Measurements from ENCODE around the gene CEP85. TPM values are rescaled to one million over a fixed set of nuclear protein-coding genes. Genes with fewer than 3 reads are reported as not detected.

CEP85 gene, protein sequence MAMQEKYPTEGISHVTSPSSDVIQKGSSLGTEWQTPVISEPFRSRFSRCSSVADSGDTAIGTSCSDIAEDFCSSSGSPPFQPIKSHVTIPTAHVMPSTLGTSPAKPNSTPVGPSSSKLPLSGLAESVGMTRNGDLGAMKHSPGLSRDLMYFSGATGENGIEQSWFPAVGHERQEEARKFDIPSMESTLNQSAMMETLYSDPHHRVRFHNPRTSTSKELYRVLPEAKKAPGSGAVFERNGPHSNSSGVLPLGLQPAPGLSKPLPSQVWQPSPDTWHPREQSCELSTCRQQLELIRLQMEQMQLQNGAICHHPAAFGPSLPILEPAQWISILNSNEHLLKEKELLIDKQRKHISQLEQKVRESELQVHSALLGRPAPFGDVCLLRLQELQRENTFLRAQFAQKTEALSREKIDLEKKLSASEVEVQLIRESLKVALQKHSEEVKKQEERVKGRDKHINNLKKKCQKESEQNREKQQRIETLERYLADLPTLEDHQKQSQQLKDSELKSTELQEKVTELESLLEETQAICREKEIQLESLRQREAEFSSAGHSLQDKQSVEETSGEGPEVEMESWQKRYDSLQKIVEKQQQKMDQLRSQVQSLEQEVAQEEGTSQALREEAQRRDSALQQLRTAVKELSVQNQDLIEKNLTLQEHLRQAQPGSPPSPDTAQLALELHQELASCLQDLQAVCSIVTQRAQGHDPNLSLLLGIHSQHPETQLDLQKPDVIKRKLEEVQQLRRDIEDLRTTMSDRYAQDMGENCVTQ
- polyA plus RNA-seq (2013, experiment 1 of 2; ENCODE audit: insufficient read length): 8.4 TPM
- polyA plus RNA-seq (2013, experiment 2 of 2; ENCODE audit: insufficient read length): 7.8 TPM

DNA sequence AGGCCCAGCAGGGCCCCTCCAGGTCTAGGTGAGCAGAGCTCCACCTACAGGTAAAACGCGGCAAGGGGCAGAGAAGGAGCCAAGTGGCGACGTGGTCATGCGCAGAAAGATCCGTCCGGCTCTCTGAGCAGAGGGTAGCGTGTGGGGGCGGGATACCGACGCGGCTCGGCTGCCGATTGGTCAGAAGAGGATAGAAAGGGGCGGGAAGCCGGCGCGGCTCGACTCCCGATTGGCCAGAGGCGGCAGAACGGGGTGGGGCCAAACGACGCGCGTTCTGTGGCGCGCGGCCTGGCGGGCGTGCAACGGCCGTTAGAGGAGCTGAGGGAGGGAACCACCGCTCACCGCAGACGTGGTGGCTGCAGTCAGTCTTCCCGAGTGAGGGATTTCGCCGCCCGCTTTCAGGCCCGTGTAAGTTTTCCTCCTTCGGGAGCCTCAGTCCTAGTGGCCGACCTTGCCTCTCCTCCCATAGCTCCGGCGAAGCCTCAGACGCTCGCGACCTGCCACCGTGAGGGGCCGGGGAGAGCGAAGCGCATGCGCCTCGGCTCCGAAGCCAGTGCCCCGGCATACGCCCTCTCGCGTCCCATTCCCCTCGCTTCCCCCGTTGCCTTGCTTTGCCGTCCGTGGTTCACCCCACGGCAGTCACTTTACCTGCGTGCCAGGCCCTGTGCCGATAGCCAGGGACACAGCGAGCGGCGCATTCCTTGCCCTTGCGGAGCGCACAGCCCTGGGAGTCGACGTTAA, at the start of gene CEP85:
Gene CEP85 (plus strand): TSS at position 298 of the 741 bp plus-strand sequence. CDS start 5,584 bp downstream, outside the sequence.
- DNase-seq: peak; percentile 97

- no peak for DNase-seq
These were observed 49.1 kb upstream of the CEP85 start for GRCh38 chr1:26184883-26185282.

DNA sequence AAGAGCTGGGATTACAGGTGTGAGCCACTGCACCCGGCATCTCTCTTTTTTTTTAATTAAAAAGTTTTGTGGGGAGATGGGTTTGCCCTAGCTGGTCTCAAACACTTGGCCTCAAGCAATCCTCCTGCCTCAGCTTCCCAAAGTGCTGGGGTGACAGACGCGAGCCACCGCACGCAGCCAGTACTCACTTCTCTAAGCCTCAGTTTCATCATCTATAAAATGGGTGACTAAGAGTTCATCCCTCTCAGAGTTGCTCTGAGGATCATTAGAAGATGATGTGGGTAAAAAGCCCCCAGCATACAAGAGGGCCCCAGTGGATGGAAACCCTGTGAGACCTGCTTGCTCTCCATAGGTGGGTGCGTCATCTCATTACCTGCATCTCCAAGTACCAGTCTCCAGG, 46.1 kb upstream of the CEP85 start:
- DNase-seq: no peak

GRCh38 chr1:26188477-26188876, 45.5 kb upstream of the CEP85 start:
- DNase-seq: no peak

- DNase-seq: no peak
These were observed 44.7 kb upstream of the CEP85 start for GRCh38 chr1:26189331-26189730.

- DNase-seq: no peak
These were observed 44.2 kb upstream of the CEP85 start for GRCh38 chr1:26189751-26190275.

DNA sequence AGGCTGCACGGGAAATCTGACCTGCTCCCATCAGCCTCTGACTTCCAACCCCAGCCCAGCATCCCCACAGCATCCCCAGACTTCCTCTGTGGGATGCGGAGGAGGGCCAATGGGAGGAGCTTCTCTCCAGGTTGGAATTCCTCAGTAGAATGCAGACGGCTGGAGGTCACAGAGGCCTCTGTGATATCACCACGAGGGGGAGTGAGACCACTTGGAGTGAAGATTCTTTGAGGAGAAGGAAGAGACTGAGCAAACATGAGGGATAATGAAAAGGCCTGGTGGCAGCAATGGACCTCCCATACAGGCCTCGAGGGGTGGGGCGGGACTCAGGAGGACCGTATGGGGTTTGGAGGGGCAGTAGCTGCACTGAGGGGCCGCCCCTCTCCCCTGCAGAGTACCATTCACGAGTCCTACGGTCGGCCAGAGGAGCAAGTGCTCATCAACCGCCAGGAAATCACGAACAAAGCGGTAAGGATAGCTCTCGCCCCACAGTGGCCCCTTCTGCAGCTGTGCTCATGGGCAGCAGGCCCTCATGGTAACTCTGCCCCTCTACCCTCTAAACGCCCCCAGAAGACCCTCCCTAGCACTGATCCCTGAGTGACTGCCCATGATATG, 43.5 kb upstream of the CEP85 start, which contains the start of gene CATSPER4:
Gene CATSPER4 (plus strand): TSS at position 230 of the 615 bp plus-strand sequence. CDS start 26 bp downstream, at position 256.
- peak; percentile 39 for DNase-seq

DNA sequence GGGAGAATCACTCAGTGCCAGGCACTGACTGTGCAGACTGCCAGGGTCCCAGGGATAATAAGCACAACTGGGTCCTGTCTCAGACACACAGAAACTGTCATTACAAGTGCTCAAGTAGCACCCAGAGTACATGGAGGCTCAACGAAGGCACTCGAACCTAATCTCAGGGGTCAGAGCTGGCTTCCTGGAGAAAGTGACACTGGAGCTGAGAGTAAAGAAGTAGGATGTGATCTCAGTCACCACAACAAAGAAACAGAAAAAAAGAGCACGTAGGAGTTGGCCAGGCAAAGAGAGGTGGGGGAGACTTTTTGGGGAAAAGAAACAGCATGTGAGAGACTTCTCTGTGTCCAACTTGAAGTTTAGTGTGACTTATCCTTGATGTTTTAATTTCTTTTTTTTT, 42.3 kb upstream of the CEP85 start:
- no peak for DNase-seq

DNA sequence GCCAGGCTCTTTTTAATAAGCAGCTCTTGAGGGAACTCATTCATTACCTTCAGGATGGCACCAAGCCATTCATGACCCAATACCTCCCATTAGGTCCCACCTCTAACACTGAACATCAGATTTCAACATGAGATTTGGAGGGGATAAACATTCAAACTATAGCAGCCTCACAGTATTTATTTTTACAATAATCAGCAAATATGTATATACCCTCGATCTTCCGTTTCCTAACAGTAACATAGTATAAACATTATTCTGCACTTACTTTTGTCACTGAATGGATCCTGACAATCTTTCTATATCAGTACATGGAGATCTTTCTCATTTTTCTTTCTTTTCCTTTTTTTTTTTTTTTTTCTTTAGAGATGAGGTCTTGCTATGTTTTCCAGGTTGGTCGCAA, 38.2 kb upstream of the CEP85 start:
- DNase-seq: no peak

DNA sequence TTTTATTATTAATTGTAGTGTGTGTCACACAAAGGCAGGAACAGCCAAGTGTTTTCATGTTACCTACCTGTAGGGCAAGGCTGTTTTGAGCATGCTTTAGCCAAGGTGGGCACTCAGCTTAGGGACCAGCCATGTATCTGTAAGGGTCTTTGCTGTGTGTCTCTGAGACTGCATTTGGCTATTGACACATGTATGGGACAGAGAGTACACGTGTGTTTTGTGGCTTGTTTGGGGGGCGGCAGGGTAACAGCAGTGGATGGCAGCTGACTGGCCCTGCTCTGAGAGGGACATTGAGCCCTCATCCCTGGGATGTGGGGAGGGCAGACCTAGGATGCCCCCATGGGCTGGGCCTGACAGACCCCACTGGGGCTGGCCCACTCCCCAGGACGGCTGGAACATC, 36.7 kb upstream of the CEP85 start:
- DNase-seq: no peak

- DNase-seq: no peak
These were observed 36.2 kb upstream of the CEP85 start for GRCh38 chr1:26197813-26198212.

DNA sequence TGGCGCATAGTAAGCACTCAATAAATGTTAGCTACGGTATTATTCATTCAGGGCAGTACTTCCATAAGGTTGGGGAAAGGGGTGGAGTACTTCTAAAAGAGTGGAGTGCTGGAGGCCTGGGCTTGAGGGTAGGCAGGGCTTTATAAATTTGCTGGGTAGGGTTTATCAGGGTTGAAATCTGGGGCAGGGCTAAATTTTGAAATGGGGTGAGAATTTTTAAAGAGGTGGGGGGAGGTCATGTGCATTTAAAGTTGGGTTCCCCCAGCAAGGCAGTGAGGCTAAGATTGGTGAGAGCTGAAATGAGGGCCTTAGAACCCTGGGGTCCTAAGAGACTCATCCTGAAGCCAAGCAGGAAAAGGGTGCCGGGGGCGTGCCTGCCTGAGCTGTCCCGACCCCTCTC, 33.6 kb upstream of the CEP85 start:
- DNase-seq: no peak

GRCh38 chr1:26203642-26204318, 30.2 kb upstream of the CEP85 start:
- DNase-seq: no peak

DNA sequence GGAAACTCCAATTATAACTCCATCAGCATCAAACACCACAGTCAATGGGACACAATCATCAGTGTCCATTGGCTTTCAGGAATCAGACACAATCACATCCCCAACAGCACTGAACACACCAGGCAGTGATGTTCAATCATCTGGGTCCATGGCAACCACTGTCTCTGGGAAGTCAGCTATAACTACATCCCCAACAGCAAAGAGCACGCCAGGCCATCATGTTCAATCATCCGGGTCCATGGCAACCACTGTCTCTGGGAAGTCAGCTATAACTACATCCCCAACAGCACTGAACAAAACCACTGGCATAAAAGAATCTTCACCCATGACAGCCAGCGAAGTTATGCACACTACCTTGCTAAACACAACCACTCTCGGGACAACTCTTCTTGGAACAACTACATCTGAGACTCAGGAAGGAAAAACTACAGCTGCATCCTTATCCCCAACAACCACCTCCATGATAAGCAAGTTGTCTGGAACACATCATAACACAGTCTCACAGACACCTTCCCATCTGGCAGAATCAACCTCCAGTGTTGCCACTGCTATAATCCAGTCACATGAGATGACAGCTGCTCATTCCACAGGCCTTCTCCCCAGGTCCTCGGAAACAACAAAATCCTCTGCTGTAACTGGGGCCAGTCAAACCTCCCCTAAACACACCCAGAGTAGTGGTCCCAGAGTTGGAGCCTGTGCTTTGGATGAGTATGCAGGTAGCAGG, 23.7 kb upstream of the CEP85 start:
- DNase-seq: no peak

DNA sequence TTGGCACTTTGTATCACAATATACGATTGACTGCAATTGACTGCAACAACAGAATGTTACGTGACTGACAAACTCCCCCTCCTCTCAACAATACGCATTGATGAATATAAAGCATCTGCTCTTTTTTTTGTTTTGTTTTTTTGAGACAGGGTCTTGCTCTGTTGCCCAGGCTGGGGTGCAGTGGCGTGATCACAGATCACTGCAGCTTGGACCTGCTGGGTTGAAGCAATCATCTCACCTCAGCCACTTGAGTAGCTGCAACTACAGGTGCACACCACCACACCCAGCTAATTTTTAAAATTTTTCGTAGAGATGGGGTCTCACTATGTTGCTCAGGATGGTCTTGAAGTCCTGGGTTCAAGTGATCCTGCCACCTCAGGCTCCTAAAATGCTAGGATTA, 21.3 kb upstream of the CEP85 start:
- no peak for DNase-seq

- no peak for DNase-seq
These were observed 20.6 kb upstream of the CEP85 start for GRCh38 chr1:26213335-26213905.

DNA sequence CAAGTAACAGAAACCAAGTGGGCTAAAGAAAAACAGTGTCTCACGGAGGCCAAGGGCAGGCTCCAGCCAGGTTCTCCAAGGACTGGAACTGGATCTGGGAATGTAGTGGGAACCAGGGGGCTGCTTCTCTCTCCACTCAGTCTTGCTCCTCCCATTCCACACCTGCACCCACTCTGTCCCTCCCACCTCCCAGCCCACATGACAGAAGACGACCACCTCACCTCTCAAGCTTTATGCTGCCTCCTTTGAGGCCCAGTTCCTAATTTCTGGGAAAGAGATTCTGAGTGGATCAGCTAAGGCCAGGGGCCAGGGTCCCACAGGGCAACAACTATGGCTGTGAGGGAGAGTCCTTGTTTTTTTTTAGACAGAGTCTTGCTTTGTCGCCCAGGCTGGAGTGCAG, 18.8 kb upstream of the CEP85 start:
- DNase-seq: no peak

DNA sequence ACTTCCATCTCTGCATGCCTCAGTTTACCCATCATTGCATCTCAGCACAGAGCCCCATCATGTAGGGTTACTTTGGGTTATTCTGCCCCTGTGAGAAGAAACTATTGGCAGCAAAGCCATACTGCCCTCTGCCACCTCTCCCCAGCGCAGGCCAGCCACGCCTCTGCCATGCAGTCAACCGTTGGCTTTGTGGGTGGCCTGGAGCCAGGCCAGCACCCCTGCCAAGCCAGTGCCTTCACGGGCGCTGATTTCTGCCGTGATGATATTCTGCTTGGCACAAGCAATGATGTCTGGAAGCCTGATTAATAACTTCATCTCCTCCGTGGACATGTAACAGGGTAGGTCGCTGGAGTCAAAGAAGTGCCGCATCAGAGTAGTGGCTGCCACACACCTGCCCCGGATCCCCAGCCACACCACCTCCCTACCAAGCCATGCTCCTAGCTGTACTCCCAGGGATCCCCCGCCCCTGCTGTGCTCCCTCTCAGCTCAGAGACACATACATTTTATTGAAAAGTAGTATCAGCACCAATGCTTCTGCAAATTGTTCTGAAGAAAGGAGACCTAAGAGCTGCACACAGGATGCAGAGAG, 15.0 kb upstream of the CEP85 start:
- DNase-seq: no peak

DNA sequence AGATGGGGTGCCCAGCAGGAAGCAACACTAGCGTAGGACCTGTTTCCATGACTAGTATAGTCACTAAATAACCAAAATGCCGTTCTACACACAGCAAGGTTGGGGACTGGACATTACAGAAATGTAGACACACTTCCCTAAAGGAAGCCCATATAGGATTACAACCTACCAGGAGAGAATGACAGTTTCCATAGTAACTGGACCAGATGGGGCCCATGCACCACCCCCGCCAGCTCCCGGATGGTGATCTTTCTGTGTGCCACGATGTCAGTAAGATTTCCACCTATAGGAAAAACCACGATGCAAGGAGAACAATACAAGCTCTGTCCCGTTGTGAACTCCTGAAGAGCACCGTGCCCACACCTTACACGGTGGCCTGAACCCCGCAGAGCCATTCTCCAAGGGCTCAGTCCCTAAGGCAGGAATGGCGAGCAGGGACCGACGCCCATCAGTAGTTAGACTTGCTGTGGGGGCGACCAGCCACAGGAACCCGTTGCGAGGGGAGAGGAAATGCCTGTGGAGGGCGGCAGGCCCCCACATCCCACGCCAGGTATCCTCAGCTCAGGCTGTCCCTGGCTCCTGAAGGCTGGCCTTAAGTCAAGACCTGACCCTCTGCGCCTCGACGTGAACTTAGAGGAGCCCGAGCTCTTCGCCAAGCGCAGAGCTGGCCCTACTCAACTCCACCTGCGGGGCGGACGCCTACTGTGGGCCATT, 13.6 kb upstream of the CEP85 start:
- no peak for DNase-seq

All from fibroblast of skin of scalp (primary cell).